Muscle of back (tissue), 11 donors: ENCODE data around the gene DSCAML1. TPM values are rescaled to one million over a fixed set of nuclear protein-coding genes. Genes with fewer than 3 reads are reported as not detected.

Experiments
- DNase-seq, 3 donors: peaks; one replicate each; pipeline versions ENCODE4 v3.0.0 to v3.0.0-alpha.2; 2013
- polyA plus RNA-seq, 10 donors: library from polyadenylated mRNA; unstranded; fragments of 120-200 nt; gene quantifications; one replicate each; pipeline ENCODE4 v1.2.1, GENCODE V29; 2013; ENCODE audit not compliant: insufficient read length in 10 of 10

DSCAML1 gene
- polyA plus RNA-seq, 10 donors: 0.28 to 1.3 (median 0.57) TPM

- DNase-seq: no peak
Measured at GRCh38 chr11:117639601-117640000, 157.4 kb downstream of the DSCAML1 start.

- no peak for DNase-seq
Measured at GRCh38 chr11:117638911-117639543, 158.0 kb downstream of the DSCAML1 start.

GRCh38 chr11:117634756-117635603 is 162.0 kb downstream of the DSCAML1 start:
- DNase-seq: no peak

GRCh38 chr11:117633976-117634755 is 162.8 kb downstream of the DSCAML1 start:
- no peak for DNase-seq

- no peak for DNase-seq
Measured at GRCh38 chr11:117633186-117633754, 163.7 kb downstream of the DSCAML1 start.

- no peak for DNase-seq
Measured at GRCh38 chr11:117632306-117632705, 164.7 kb downstream of the DSCAML1 start.

GRCh38 chr11:117631336-117632140 is 165.5 kb downstream of the DSCAML1 start:
- no peak for DNase-seq

GRCh38 chr11:117629891-117630538 is 167.0 kb downstream of the DSCAML1 start:
- no peak for DNase-seq

- no peak for DNase-seq
Measured at GRCh38 chr11:117629146-117629545, 167.9 kb downstream of the DSCAML1 start.

- DNase-seq: no peak
Measured at GRCh38 chr11:117627259-117627658, 169.8 kb downstream of the DSCAML1 start.

GRCh38 chr11:117626576-117626975 is 170.4 kb downstream of the DSCAML1 start:
- DNase-seq: no peak

- DNase-seq: no peak
Measured at GRCh38 chr11:117625237-117625636, 171.8 kb downstream of the DSCAML1 start.

GRCh38 chr11:117623831-117624271 is 173.2 kb downstream of the DSCAML1 start:
- DNase-seq: no peak

GRCh38 chr11:117621226-117621625 is 175.8 kb downstream of the DSCAML1 start:
- DNase-seq: no peak

GRCh38 chr11:117620659-117621058 is 176.4 kb downstream of the DSCAML1 start:
- DNase-seq: no peak

- DNase-seq: no peak
Measured at GRCh38 chr11:117620086-117620485, 176.9 kb downstream of the DSCAML1 start.

GRCh38 chr11:117619661-117620060 is 177.4 kb downstream of the DSCAML1 start:
- DNase-seq: no peak

GRCh38 chr11:117618982-117619355 is 178.0 kb downstream of the DSCAML1 start:
- no peak for DNase-seq

GRCh38 chr11:117618302-117618981 is 178.6 kb downstream of the DSCAML1 start:
- DNase-seq: no peak

- no peak for DNase-seq
Measured at GRCh38 chr11:117616979-117617378, 180.0 kb downstream of the DSCAML1 start.
